Posterior cingulate gyrus (tissue), 11 donors: ENCODE measurements around the gene MEGF10.

Experiments used
- DNase-seq, 10 donors: peaks; one replicate each; pipeline versions ENCODE4 v3.0.0 to v3.0.0-alpha.2; 2020 to 2021; ENCODE audit warnings: mixed read lengths in 3 of 10
- intact Hi-C: fragments of 100-400 bp; cut with DNase I; formaldehyde crosslinking; loops from one replicate; pipeline ENCODE4 v1.15.1; 2023

Gene MEGF10

GRCh38 chr5:127428748-127429147 lies 138.2 kb downstream of the MEGF10 start:
- intact Hi-C loops = no loop called here
- no peak for DNase-seq

GRCh38 chr5:127429928-127430327 lies 139.3 kb downstream of the MEGF10 start:
- DNase-seq = no peak
- intact Hi-C loops = no loop called here

GRCh38 chr5:127430627-127431026 lies 140.0 kb downstream of the MEGF10 start:
- intact Hi-C loops = no loop called here
- no peak for DNase-seq

- intact Hi-C loops = no loop called here
- no peak for DNase-seq
These were observed 141.5 kb downstream of the MEGF10 start for GRCh38 chr5:127431977-127432585.

- intact Hi-C loops = no loop called here
- no peak for DNase-seq
These were observed 142.9 kb downstream of the MEGF10 start for GRCh38 chr5:127433526-127433925.

GRCh38 chr5:127434588-127434987 lies 144.0 kb downstream of the MEGF10 start:
- peak in 1 of 10 donors; percentile 72 for DNase-seq
- intact Hi-C loops = no loop called here

- intact Hi-C loops = loop anchor here (5.0 kb wide), 1 partner anchor 34 kb away; no protein-coding TSS in a partner anchor
- DNase-seq = no peak
These were observed 145.2 kb downstream of the MEGF10 start for GRCh38 chr5:127435821-127436220.

- intact Hi-C loops = loop anchor here (5.0 kb wide), 2 partner anchors 37 to 53 kb away; no protein-coding TSS in a partner anchor
These were observed 149.0 kb downstream of the MEGF10 start for GRCh38 chr5:127439644-127440043.

GRCh38 chr5:127440831-127441230 lies 150.2 kb downstream of the MEGF10 start:
- no peak for DNase-seq
- intact Hi-C loops = loop anchor here (5.0 kb wide), 1 partner anchor 51 kb away; no protein-coding TSS in a partner anchor

More at GRCh38 chr5:127439644-127440043, 149.0 kb downstream of the MEGF10 start:
- DNase-seq = peak in 1 of 10 donors; percentile 52

- intact Hi-C loops = loop anchor here (1.0 to 5.0 kb wide), 2 partner anchors 50 to 152 kb away; partner anchors contain the start of gene MEGF10
- no peak for DNase-seq
These were observed 151.3 kb downstream of the MEGF10 start for GRCh38 chr5:127441799-127442484.

GRCh38 chr5:127444171-127444570 lies 153.6 kb downstream of the MEGF10 start:
- intact Hi-C loops = loop anchor here (5.0 kb wide), 1 partner anchor 48 kb away; no protein-coding TSS in a partner anchor
- DNase-seq = no peak

- no peak for DNase-seq
- intact Hi-C loops = no loop called here
These were observed 154.7 kb downstream of the MEGF10 start for GRCh38 chr5:127445328-127445727.

GRCh38 chr5:127446626-127447025 lies 156.0 kb downstream of the MEGF10 start:
- intact Hi-C loops = no loop called here
- DNase-seq = no peak

- DNase-seq = no peak
- intact Hi-C loops = no loop called here
These were observed 157.2 kb downstream of the MEGF10 start for GRCh38 chr5:127447827-127448226.

GRCh38 chr5:127450046-127450445 lies 159.4 kb downstream of the MEGF10 start:
- DNase-seq = no peak
- intact Hi-C loops = no loop called here

- no peak for DNase-seq
- intact Hi-C loops = no loop called here
These were observed 160.5 kb downstream of the MEGF10 start for GRCh38 chr5:127451096-127451495.

- DNase-seq = no peak
- intact Hi-C loops = no loop called here
These were observed 162.0 kb downstream of the MEGF10 start for GRCh38 chr5:127452626-127453025.

GRCh38 chr5:127471211-127471610 lies 180.6 kb downstream of the MEGF10 start:
- intact Hi-C loops = no loop called here
- no peak for DNase-seq

GRCh38 chr5:127472700-127473099 lies 182.1 kb downstream of the MEGF10 start:
- DNase-seq = no peak
- intact Hi-C loops = no loop called here

GRCh38 chr5:127486471-127486870 lies 195.9 kb downstream of the MEGF10 start:
- intact Hi-C loops = no loop called here
- peak in 5 of 10 donors; percentile 3 to 74 (median 21) for DNase-seq

- intact Hi-C loops = loop anchor here (1.0 to 10.0 kb wide), 3 partner anchors 51 to 818 kb away; partner anchors contain the start of gene MEGF10
- DNase-seq = no peak
These were observed 202.5 kb downstream of the MEGF10 start for GRCh38 chr5:127492854-127493738.
